Hematopoietic multipotent progenitor cell treated with erythropoietin and hydrocortisone succinate and interleukin-3 and kit ligand, for 4 days (in vitro differentiated cells): ENCODE results near the gene CBS.
A peak's percentile ranks its signal among the peaks of the same experiment; 100 is the strongest.
"Not testable (repeated sequence)": the region's sequence is repeated elsewhere in the genome, so short reads cannot be mapped to it uniquely, and the experiment has no call there.

Experiments
- DNase-seq: peaks from one replicate; pipeline ENCODE4 v3.0.0-alpha.2; 2015

Gene CBS

GRCh38 chr21:43023175-43023574, 52.5 kb downstream of the CBS start:
- DNase-seq = no peak

GRCh38 chr21:43021756-43022600, 53.7 kb downstream of the CBS start:
- no peak for DNase-seq

- no peak for DNase-seq
Measured at GRCh38 chr21:43021191-43021590, 54.4 kb downstream of the CBS start.

- no peak for DNase-seq
Measured at GRCh38 chr21:43020771-43021170, 54.9 kb downstream of the CBS start.

- no peak for DNase-seq
Measured at GRCh38 chr21:43020177-43020576, 55.5 kb downstream of the CBS start.

- no peak for DNase-seq
Measured at GRCh38 chr21:43018519-43018918, 57.1 kb downstream of the CBS start.

GRCh38 chr21:43016728-43017127, 58.9 kb downstream of the CBS start:
- no peak for DNase-seq

GRCh38 chr21:43015906-43016540, 59.6 kb downstream of the CBS start:
- DNase-seq = peak; percentile 11

GRCh38 chr21:43012596-43012995, 63.0 kb downstream of the CBS start:
- no peak for DNase-seq

GRCh38 chr21:43006874-43007208, 68.8 kb downstream of the CBS start:
- no peak for DNase-seq

GRCh38 chr21:43006051-43006873, 69.4 kb downstream of the CBS start:
- DNase-seq = not testable (repeated sequence)

- DNase-seq = no peak
Measured at GRCh38 chr21:43005635-43006034, 70.0 kb downstream of the CBS start.

- DNase-seq = no peak
Measured at GRCh38 chr21:43004926-43005325, 70.7 kb downstream of the CBS start.
